ENCODE results near the gene PWWP2B. TPM values are rescaled to one million over a fixed set of nuclear protein-coding genes. Genes with fewer than 3 reads are reported as not detected.
A peak's percentile ranks its signal among the peaks of the same experiment; 100 is the strongest.

PWWP2B gene
- total RNA-seq, 1 donor from 2014 or later: 49.4 TPM

GRCh38 chr10:132437541-132437950, 40.5 kb downstream of the PWWP2B start:
- Mint-ChIP-seq H3K4me1 (ENCODE audit: low read depth, unreplicated experiment) (peaks cover 8% of the 10 kb centered on the region), H3K27ac (ENCODE audit: unreplicated experiment) (no peak overlapping the region), H3K4me3 (ENCODE audit: unreplicated experiment) (no peak overlapping the region), H3K27me3 (ENCODE audit: unreplicated experiment) (peaks cover 6% of the 10 kb centered on the region), H3K9me3 (ENCODE audit: unreplicated experiment) (peaks cover 11% of the 10 kb centered on the region), H3K36me3 (ENCODE audit: unreplicated experiment) (no peaks in the 10 kb centered on the region)
- no peak for TF ChIP-seq CTCF (IDR thresholded peaks at IDR 0.05; ENCODE audit: partially characterized antibody, unreplicated experiment)
- no peak for DNase-seq

- H3K4me3 Mint-ChIP-seq (ENCODE audit: unreplicated experiment): no peak overlapping the region
- peaks cover 11% of the 10 kb centered on the region for H3K9me3 Mint-ChIP-seq (ENCODE audit: unreplicated experiment)
- peak overlapping the region; percentile 66 for H3K27ac Mint-ChIP-seq (ENCODE audit: unreplicated experiment)
- no peak for DNase-seq
- no peaks in the 10 kb centered on the region for H3K36me3 Mint-ChIP-seq (ENCODE audit: unreplicated experiment)
- H3K27me3 Mint-ChIP-seq (ENCODE audit: unreplicated experiment): peaks cover 6% of the 10 kb centered on the region
- TF ChIP-seq CTCF (IDR thresholded peaks at IDR 0.05; ENCODE audit: partially characterized antibody, unreplicated experiment): no peak
- H3K4me1 Mint-ChIP-seq (ENCODE audit: low read depth, unreplicated experiment): peaks cover 8% of the 10 kb centered on the region
Observed at GRCh38 chr10:132438091-132439024, 41.4 kb downstream of the PWWP2B start.

- no peak for TF ChIP-seq CTCF (IDR thresholded peaks at IDR 0.05; ENCODE audit: partially characterized antibody, unreplicated experiment)
- Mint-ChIP-seq H3K36me3 (ENCODE audit: unreplicated experiment) (no peaks in the 10 kb centered on the region), H3K9me3 (ENCODE audit: unreplicated experiment) (peaks cover 11% of the 10 kb centered on the region), H3K27me3 (ENCODE audit: unreplicated experiment) (peaks cover 6% of the 10 kb centered on the region), H3K4me3 (ENCODE audit: unreplicated experiment) (no peak overlapping the region), H3K27ac (ENCODE audit: unreplicated experiment) (peak overlapping the region; percentile 66), H3K4me1 (ENCODE audit: low read depth, unreplicated experiment) (peaks cover 8% of the 10 kb centered on the region)
- no peak for DNase-seq
Observed at GRCh38 chr10:132439025-132439388, 42.0 kb downstream of the PWWP2B start.

GRCh38 chr10:132439424-132440163, 42.6 kb downstream of the PWWP2B start:
- Mint-ChIP-seq H3K9me3 (ENCODE audit: unreplicated experiment) (peaks cover 11% of the 10 kb centered on the region), H3K4me3 (ENCODE audit: unreplicated experiment) (no peak overlapping the region), H3K27ac (ENCODE audit: unreplicated experiment) (no peak overlapping the region), H3K36me3 (ENCODE audit: unreplicated experiment) (no peaks in the 10 kb centered on the region), H3K27me3 (ENCODE audit: unreplicated experiment) (peaks cover 6% of the 10 kb centered on the region), H3K4me1 (ENCODE audit: low read depth, unreplicated experiment) (peaks cover 8% of the 10 kb centered on the region)
- DNase-seq: no peak
- no peak for TF ChIP-seq CTCF (IDR thresholded peaks at IDR 0.05; ENCODE audit: partially characterized antibody, unreplicated experiment)

All from glutamatergic neuron (in vitro differentiated cells).